OCI-LY1 (cell line): ENCODE measurements around the gene RAI14.

ENCODE experiments used
- H2AFZ ChIP-seq: fragments of 200-600 bp; sonication (generic), shearing (Covaris generic); 2 replicates; pipeline ENCODE4 v1.6.0; 2014; ENCODE audit warnings: antibody characterized with exemption, mild to moderate bottlenecking, low read length
- H3F3A ChIP-seq: fragments of 200-600 bp; sonication (generic), shearing (Covaris generic); 2 replicates; pipeline ENCODE4 v1.6.0; 2014; ENCODE audit warnings: mild to moderate bottlenecking, antibody characterized with exemption, low read length, moderate library complexity; ENCODE audit not compliant: insufficient read depth
- H3K27ac ChIP-seq: fragments of 200-600 bp; sonication (generic); 2 replicates; pipeline ENCODE4 v1.5.1; 2014; ENCODE audit warnings: low read length, mixed run types, mild to moderate bottlenecking, low read depth; ENCODE audit not compliant: poor library complexity, severe bottlenecking
- H3K27me3 ChIP-seq: fragments of 200-600 bp; sonication (generic); 2 replicates; pipeline ENCODE4 v1.6.0; 2014; ENCODE audit warnings: antibody characterized with exemption, mild to moderate bottlenecking, low read length, moderate library complexity; ENCODE audit not compliant: insufficient read depth
- H3K36me3 ChIP-seq: fragments of 200-600 bp; sonication (generic); 2 replicates; pipeline ENCODE4 v1.6.1; 2014; ENCODE audit warnings: mild to moderate bottlenecking, antibody characterized with exemption, low read length, moderate library complexity, mixed read lengths; ENCODE audit not compliant: insufficient read depth
- H3K4me1 ChIP-seq: fragments of 200-600 bp; sonication (generic); 2 replicates; pipeline ENCODE4 v1.5.1; 2014; ENCODE audit warnings: mild to moderate bottlenecking, low read length, moderate library complexity; ENCODE audit not compliant: insufficient read depth, severe bottlenecking
- H3K4me2 ChIP-seq: fragments of 200-600 bp; sonication (generic), shearing (Covaris generic); 2 replicates; pipeline ENCODE4 v1.6.1; 2014; ENCODE audit warnings: low read length
- H3K4me3 ChIP-seq: fragments of 200-600 bp; sonication (generic); 2 replicates; pipeline ENCODE4 v1.5.1; 2014; ENCODE audit warnings: low read length, low read depth, mild to moderate bottlenecking, mixed read lengths; ENCODE audit not compliant: poor library complexity, severe bottlenecking
- H3K79me2 ChIP-seq: fragments of 200-600 bp; shearing (Covaris generic); 2 replicates; pipeline ENCODE4 v1.6.1; 2016; ENCODE audit warnings: mixed run types, low read length, mixed read lengths; ENCODE audit not compliant: insufficient read depth
- H3K9ac ChIP-seq: fragments of 200-600 bp; sonication (generic), shearing (Covaris generic); 2 replicates; pipeline ENCODE4 v1.6.1; 2014; ENCODE audit warnings: mild to moderate bottlenecking, low read length, mixed read lengths
- H3K9me2 ChIP-seq: fragments of 200-600 bp; sonication (generic), shearing (Covaris generic); 2 replicates; pipeline ENCODE4 v1.6.1; 2014; ENCODE audit warnings: low read depth, mild to moderate bottlenecking, low read length, mixed read lengths
- H3K9me3 ChIP-seq: fragments of 200-600 bp; shearing (Covaris generic); 2 replicates; pipeline ENCODE4 v1.6.1; 2014; ENCODE audit warnings: low read length, mixed read lengths
- H4K20me1 ChIP-seq: fragments of 200-600 bp; sonication (generic), shearing (Covaris generic); 2 replicates; pipeline ENCODE4 v1.6.0; 2016; ENCODE audit warnings: mild to moderate bottlenecking, low read length; ENCODE audit not compliant: insufficient read depth
- EZH2 ChIP-seq: fragments of 200-600 bp; sonication (generic), shearing (Covaris generic); IDR thresholded peaks from 2 replicates; pipeline ENCODE4 v1.8.0; 2017; ENCODE audit warnings: borderline replicate concordance, mixed run types, mild to moderate bottlenecking, antibody characterized with exemption, low read length, moderate library complexity, mixed read lengths
- TF ChIP-seq, protein P1 (sequence below): fragments of 200-600 bp; sonication (generic), shearing (Covaris generic); IDR thresholded peaks from 2 replicates; pipeline ENCODE4 v1.5.1; 2017; ENCODE audit warnings: mild to moderate bottlenecking, antibody characterized with exemption, low read length, moderate library complexity, mixed read lengths

Gene RAI14

DNA sequence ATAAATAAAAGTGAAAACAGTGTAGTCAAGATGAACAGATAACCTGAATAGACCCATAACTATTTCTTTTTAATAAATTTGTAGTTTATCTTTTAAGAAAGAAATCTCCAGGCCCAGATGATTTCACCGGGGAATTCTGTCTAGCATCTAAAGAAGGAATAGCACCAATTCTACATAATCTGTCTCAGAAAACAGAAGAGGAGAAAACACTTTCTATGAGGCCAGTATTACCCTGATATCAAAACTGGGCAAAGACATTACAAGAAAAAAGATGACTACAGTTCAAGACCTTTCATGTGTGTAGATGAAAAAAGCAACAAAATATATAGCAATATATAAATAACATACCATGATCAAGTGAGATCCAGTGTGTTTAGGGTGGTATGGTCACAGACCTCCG is 214.3 kb downstream of the RAI14 start:
- no peak overlapping the region for H3K4me3 ChIP-seq
- no peaks in the 10 kb centered on the region for H3K27me3 ChIP-seq
- no peaks in the 10 kb centered on the region for H3K4me1 ChIP-seq
- H3K27ac ChIP-seq, result no peak overlapping the region
- H3K9ac ChIP-seq, result no peak overlapping the region
- H4K20me1 ChIP-seq, result no peaks in the 10 kb centered on the region
- H2AFZ ChIP-seq, result no peak overlapping the region
- no peak for TF ChIP-seq EZH2
- TF ChIP-seq, protein P1, sequence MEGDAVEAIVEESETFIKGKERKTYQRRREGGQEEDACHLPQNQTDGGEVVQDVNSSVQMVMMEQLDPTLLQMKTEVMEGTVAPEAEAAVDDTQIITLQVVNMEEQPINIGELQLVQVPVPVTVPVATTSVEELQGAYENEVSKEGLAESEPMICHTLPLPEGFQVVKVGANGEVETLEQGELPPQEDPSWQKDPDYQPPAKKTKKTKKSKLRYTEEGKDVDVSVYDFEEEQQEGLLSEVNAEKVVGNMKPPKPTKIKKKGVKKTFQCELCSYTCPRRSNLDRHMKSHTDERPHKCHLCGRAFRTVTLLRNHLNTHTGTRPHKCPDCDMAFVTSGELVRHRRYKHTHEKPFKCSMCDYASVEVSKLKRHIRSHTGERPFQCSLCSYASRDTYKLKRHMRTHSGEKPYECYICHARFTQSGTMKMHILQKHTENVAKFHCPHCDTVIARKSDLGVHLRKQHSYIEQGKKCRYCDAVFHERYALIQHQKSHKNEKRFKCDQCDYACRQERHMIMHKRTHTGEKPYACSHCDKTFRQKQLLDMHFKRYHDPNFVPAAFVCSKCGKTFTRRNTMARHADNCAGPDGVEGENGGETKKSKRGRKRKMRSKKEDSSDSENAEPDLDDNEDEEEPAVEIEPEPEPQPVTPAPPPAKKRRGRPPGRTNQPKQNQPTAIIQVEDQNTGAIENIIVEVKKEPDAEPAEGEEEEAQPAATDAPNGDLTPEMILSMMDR, result no peak
- no peaks in the 10 kb centered on the region for H3K9me3 ChIP-seq
- H3K79me2 ChIP-seq, result no peaks in the 10 kb centered on the region
- H3K4me2 ChIP-seq, result no peak overlapping the region
- no peaks in the 10 kb centered on the region for H3F3A ChIP-seq
- no peaks in the 10 kb centered on the region for H3K36me3 ChIP-seq
- H3K9me2 ChIP-seq, result no peaks in the 10 kb centered on the region

DNA sequence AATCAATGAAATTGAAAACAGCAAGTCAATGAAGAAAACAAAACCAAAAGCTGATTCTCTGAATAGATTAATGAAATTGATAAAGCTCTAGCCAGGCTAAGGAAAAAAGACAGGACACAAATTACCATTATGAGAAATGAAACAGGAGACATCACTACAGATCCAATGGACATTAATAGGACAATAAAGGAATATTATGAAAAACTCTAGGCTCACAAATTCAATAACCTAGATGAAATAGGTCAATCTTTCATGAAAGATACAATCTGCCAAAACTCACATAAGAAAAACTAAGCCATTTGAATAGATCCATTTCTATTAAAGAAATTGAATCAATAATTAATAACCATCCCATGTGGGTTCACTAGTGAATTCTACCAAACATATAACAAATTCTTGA is 220.1 kb downstream of the RAI14 start:
- H3K79me2 ChIP-seq, result no peaks in the 10 kb centered on the region
- no peak overlapping the region for H3K4me2 ChIP-seq
- H3K27ac ChIP-seq, result no peak overlapping the region
- no peaks in the 10 kb centered on the region for H3K27me3 ChIP-seq
- H3K9me2 ChIP-seq, result no peaks in the 10 kb centered on the region
- H4K20me1 ChIP-seq, result no peaks in the 10 kb centered on the region
- H3K4me3 ChIP-seq, result no peak overlapping the region
- no peak overlapping the region for H2AFZ ChIP-seq
- no peaks in the 10 kb centered on the region for H3K4me1 ChIP-seq
- no peaks in the 10 kb centered on the region for H3K36me3 ChIP-seq
- 0 out of 2 replicates have a peak, but pooled peaks cover 3% of the 10 kb centered on the region for H3K9me3 ChIP-seq
- no peak overlapping the region for H3K9ac ChIP-seq
- H3F3A ChIP-seq, result no peaks in the 10 kb centered on the region
- TF ChIP-seq, protein P1, result no peak
- TF ChIP-seq EZH2, result no peak

DNA sequence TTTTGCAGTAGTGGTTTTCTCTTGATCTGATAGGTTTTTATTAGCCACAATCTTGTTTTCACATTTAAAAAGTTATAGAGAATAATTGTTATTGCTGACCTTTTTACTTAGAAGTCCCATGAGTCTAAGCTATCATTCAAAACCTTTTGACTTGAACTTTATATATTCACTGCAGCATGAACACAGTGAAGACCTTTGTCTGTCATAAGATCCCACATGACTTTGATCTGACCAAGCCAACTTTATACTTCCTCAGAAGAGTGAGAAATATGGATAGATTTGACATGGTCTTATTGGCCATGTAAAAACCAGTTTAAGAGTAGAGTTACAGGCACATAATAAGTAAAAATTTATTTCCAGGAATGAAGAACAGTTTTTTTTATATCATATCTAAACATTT is 225.1 kb downstream of the RAI14 start:
- H3K9me2 ChIP-seq, result no peaks in the 10 kb centered on the region
- no peaks in the 10 kb centered on the region for H4K20me1 ChIP-seq
- H3K9me3 ChIP-seq, result 0 out of 2 replicates have a peak, but pooled peaks cover under 1% of the 10 kb centered on the region
- no peaks in the 10 kb centered on the region for H3K79me2 ChIP-seq
- H3K4me1 ChIP-seq, result no peaks in the 10 kb centered on the region
- TF ChIP-seq EZH2, result no peak
- TF ChIP-seq, protein P1, result no peak
- H3K4me3 ChIP-seq, result no peak overlapping the region
- no peak overlapping the region for H2AFZ ChIP-seq
- no peak overlapping the region for H3K4me2 ChIP-seq
- no peaks in the 10 kb centered on the region for H3K36me3 ChIP-seq
- H3K27ac ChIP-seq, result no peak overlapping the region
- H3K27me3 ChIP-seq, result no peaks in the 10 kb centered on the region
- H3F3A ChIP-seq, result no peaks in the 10 kb centered on the region
- no peak overlapping the region for H3K9ac ChIP-seq
